HepG2 (cell line): ENCODE data around the gene MED1. TPM values are rescaled to one million over a fixed set of nuclear protein-coding genes. Genes with fewer than 3 reads are reported as not detected.

ENCODE experiments used
- ADNP ChIP-seq: sonication (generic); formaldehyde crosslinking; IDR thresholded peaks from 2 replicates; pipeline ENCODE4 v1.4.0; 2020; ENCODE audit warnings: missing genetic modification reagents
- ARNTL ChIP-seq: sonication (generic); formaldehyde crosslinking; IDR thresholded peaks from 2 replicates; pipeline ENCODE4 v1.4.0; 2020; ENCODE audit warnings: mild to moderate bottlenecking, missing genetic modification reagents
- MXD1 ChIP-seq: sonication (generic); formaldehyde crosslinking; IDR thresholded peaks from 2 replicates; pipeline ENCODE4 v1.4.0; 2020; ENCODE audit warnings: mild to moderate bottlenecking, missing genetic modification reagents
- MXD4 ChIP-seq: IDR thresholded peaks from 2 replicates; pipeline ENCODE4 v1.6.1; 2016; ENCODE audit warnings: mild to moderate bottlenecking, missing biosample characterization, missing genetic modification reagents
- POLR2A ChIP-seq, 2 experiments: IDR thresholded peaks; 2 replicates each; pipeline ENCODE4 v1.6.1; 2011; ENCODE audit warnings: low read depth in 2 of 2, low read length in 2 of 2, mild to moderate bottlenecking in 1 of 2, moderate library complexity in 1 of 2; ENCODE audit not compliant: insufficient read depth in 1 of 2
- RBM22 ChIP-seq: fragments of 200-400 bp; formaldehyde crosslinking; optimal IDR thresholded peaks from 2 replicates; pipeline ENCODE3; 2017; ENCODE audit warnings: mild to moderate bottlenecking, low read length, moderate library complexity
- RELA ChIP-seq: sonication (generic); formaldehyde crosslinking; IDR thresholded peaks from 2 replicates; pipeline ENCODE4 v1.4.0; 2020; ENCODE audit warnings: missing genetic modification reagents
- SCMH1 ChIP-seq: sonication (generic); formaldehyde crosslinking; IDR thresholded peaks from 2 replicates; pipeline ENCODE4 v1.9.0; 2021; ENCODE audit warnings: missing genetic modification reagents, mild to moderate bottlenecking, borderline replicate concordance
- THAP11 ChIP-seq: IDR thresholded peaks from 2 replicates; pipeline ENCODE4 v1.6.1; 2016; ENCODE audit warnings: missing biosample characterization, missing genetic modification reagents
- TRAFD1 ChIP-seq: sonication (generic); formaldehyde crosslinking; IDR thresholded peaks from 2 replicates; pipeline ENCODE4 v1.5.1; 2020; ENCODE audit warnings: missing genetic modification reagents, mild to moderate bottlenecking, borderline replicate concordance
- ZNF18 ChIP-seq: sonication (generic); formaldehyde crosslinking; IDR thresholded peaks from 2 replicates; pipeline ENCODE4 v1.8.0; 2022; ENCODE audit warnings: mild to moderate bottlenecking, missing genetic modification reagents; ENCODE audit not compliant: insufficient replicate concordance
- ZNF256 ChIP-seq: sonication (generic); formaldehyde crosslinking; conservative IDR thresholded peaks from 2 replicates; pipeline ENCODE4 v1.4.0; 2020; ENCODE audit warnings: missing genetic modification reagents
- ZNF30 ChIP-seq: sonication (generic); formaldehyde crosslinking; IDR thresholded peaks from 2 replicates; pipeline ENCODE4 v1.5.0; 2020; ENCODE audit warnings: mild to moderate bottlenecking, missing genetic modification reagents
- ZNF343 ChIP-seq: sonication (generic); formaldehyde crosslinking; IDR thresholded peaks from 2 replicates; pipeline ENCODE4 v1.4.0; 2020; ENCODE audit warnings: mild to moderate bottlenecking, missing genetic modification reagents
- ZNF737 ChIP-seq: sonication (generic); formaldehyde crosslinking; IDR thresholded peaks from 2 replicates; pipeline ENCODE4 v1.5.0; 2020; ENCODE audit warnings: missing genetic modification reagents, mild to moderate bottlenecking, borderline replicate concordance
- ZNF790 ChIP-seq: sonication (generic); formaldehyde crosslinking; IDR thresholded peaks from 2 replicates; pipeline ENCODE4 v1.8.0; 2022; ENCODE audit warnings: missing genetic modification reagents, mild to moderate bottlenecking, borderline replicate concordance
- polyA plus RNA-seq, 8 experiments: library from polyadenylated mRNA; depleted of rRNA in 3 of 8; stranded (reverse) in 7 of 8; unstranded in 1 of 8; fragments of >200 nt; fragmentation: Illumina TruSeq in 4 of 8; extraction: Trizol in 4 of 8; gene quantifications; 2 replicates each; pipeline versions ENCODE4 v1.2.1 to v1.2.3, GENCODE V29; 2011 to 2016; ENCODE audit warnings: low read depth in 4 of 8, missing spikeins in 1 of 8, mixed read lengths in 1 of 8; ENCODE audit not compliant: insufficient read depth in 1 of 8
- total RNA-seq, 5 experiments: library from RNA; depleted of rRNA; stranded (reverse); fragments of >200 nt; fragmentation: Illumina TruSeq; extraction: Trizol; gene quantifications; 2 replicates each; pipeline ENCODE4 v1.2.3, GENCODE V29; 2016; ENCODE audit warnings: low read depth in 1 of 5
- TF ChIP-seq, protein P1 (sequence below): sonication (generic); formaldehyde crosslinking; IDR thresholded peaks from 2 replicates; pipeline ENCODE4 v1.4.0; 2020; ENCODE audit warnings: mild to moderate bottlenecking, missing genetic modification reagents

The MED1 gene
- total and polyA plus RNA-seq, 2 of the 13 experiments (the other 11 are each of a cell fraction or from before 2014, with no cell fraction given), result 37.5 to 40.1 TPM

DNA sequence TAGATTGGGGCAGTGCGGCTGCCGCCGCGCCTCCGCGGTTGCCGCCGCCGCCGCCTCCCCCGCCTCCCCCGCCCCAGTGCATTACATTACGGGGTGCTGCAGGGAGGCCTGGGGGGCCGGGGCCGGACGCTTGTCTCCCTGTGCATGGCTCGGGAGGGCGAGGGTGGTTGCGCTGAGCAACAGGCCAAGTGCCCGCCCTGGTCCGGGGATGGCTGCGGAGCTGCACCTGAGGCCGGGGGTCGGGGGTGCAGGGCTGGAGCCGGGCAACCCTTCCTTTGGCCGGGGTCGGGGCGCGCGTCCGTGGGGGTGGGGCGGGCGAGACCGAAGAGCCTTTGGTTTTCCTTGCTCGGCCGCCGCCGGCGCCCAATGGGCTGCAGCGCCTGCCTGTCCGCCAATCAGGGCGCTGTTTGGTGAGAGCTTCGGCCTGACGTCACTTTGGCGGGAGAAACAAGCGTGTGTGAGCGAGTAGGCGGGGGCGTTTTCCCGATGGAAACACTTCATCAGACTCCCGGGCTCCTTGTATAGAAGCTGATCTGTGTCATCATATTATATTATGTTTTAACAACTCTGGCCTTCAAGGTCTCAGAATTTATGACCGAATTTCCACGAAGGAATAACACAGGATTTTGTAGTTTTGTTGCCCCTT lies 48.7 kb downstream of the MED1 start (continued):
- TF ChIP-seq, protein P1, sequence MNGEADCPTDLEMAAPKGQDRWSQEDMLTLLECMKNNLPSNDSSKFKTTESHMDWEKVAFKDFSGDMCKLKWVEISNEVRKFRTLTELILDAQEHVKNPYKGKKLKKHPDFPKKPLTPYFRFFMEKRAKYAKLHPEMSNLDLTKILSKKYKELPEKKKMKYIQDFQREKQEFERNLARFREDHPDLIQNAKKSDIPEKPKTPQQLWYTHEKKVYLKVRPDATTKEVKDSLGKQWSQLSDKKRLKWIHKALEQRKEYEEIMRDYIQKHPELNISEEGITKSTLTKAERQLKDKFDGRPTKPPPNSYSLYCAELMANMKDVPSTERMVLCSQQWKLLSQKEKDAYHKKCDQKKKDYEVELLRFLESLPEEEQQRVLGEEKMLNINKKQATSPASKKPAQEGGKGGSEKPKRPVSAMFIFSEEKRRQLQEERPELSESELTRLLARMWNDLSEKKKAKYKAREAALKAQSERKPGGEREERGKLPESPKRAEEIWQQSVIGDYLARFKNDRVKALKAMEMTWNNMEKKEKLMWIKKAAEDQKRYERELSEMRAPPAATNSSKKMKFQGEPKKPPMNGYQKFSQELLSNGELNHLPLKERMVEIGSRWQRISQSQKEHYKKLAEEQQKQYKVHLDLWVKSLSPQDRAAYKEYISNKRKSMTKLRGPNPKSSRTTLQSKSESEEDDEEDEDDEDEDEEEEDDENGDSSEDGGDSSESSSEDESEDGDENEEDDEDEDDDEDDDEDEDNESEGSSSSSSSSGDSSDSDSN (CRISPR knock-in tag), result no peak; the same call in 1 of the 2 replicates
- no peak for TF ChIP-seq ZNF256 (CRISPR knock-in tag)
- no peak for TF ChIP-seq ZNF30 (CRISPR knock-in tag)
- no peak for TF ChIP-seq TRAFD1 (CRISPR knock-in tag)
- no peak for TF ChIP-seq ZNF790 (CRISPR knock-in tag)
- no peak for TF ChIP-seq ARNTL (CRISPR knock-in tag)
- no peak for TF ChIP-seq MXD1 (CRISPR knock-in tag)
- TF ChIP-seq ZNF18 (CRISPR knock-in tag), result no peak
- TF ChIP-seq RBM22, result peak; percentile 36
- no peak for TF ChIP-seq SCMH1 (CRISPR knock-in tag)
- no peak for TF ChIP-seq ZNF343 (CRISPR knock-in tag)
- no peak for TF ChIP-seq RELA (CRISPR knock-in tag)
- no peak for TF ChIP-seq ZNF737 (CRISPR knock-in tag)
- TF ChIP-seq MXD4 (CRISPR knock-in tag), result no peak; the same call in 1 of the 2 replicates
- no peak for TF ChIP-seq ADNP (CRISPR knock-in tag)
- peak; percentile 50 for TF ChIP-seq THAP11 (CRISPR knock-in tag)
- TF ChIP-seq POLR2A (IDR thresholded peaks at IDR 0.05; ENCODE audit: insufficient read depth in 1 of 2, low read depth in 2 of 2, low read length in 2 of 2), result no peak
